ENCODE measurements around the gene COX19. TPM values are rescaled to one million over a fixed set of nuclear protein-coding genes. Genes with fewer than 3 reads are reported as not detected.
"Not testable (repeated sequence)": the region's sequence is repeated elsewhere in the genome, so short reads cannot be mapped to it uniquely, and the experiment has no call there.

The COX19 gene
- polyA plus RNA-seq, 4 donors: 7.2 to 19.3 (median 11.2) TPM

DNA sequence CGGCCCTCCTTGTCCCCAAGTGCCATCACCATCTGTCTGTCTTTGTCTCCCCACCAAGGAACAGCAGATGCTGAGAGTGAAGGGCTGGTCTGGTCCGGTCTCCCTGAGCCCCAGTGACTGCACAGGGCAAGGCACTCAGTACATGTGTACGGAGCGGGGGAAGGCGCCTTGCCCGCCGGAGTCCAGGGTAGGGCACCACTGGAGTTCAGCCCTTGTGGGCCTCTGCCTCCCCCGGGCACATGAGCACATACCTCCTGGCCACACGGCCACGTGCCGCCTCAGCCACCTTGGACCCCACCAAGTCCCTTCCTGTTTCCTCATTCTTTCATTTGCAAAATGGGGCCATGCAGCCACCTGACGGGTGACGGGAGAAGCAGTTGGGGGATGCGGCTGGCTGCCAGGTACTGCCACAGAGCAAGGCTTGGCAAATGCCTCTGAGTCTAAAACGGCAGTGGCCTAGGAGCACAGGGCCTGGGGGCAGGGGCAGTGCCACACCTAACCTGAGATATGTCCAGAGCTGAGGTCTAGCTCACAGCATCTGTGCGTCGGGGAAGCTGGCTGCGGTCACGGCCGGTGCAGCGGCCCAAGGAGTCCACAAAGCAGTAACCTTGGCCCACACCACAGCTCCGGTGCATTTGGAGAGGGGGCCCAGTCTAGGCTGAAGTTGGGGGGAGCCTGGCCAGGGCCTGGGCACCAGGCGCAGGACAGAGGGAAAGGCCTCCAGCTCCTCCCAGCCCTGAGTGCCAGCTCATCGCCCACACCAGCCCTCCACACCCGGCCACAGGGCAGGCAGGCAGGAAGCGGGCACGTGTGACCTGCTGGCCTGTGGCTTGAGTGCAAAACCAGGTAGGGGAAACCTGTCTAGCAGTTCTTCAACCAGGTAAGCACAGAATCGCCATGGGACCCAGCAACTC, 26.1 kb downstream of the COX19 start:
- no peak for DNase-seq (ENCODE audit: low read depth in 4 of 4, low spot score in 3 of 4)

DNA sequence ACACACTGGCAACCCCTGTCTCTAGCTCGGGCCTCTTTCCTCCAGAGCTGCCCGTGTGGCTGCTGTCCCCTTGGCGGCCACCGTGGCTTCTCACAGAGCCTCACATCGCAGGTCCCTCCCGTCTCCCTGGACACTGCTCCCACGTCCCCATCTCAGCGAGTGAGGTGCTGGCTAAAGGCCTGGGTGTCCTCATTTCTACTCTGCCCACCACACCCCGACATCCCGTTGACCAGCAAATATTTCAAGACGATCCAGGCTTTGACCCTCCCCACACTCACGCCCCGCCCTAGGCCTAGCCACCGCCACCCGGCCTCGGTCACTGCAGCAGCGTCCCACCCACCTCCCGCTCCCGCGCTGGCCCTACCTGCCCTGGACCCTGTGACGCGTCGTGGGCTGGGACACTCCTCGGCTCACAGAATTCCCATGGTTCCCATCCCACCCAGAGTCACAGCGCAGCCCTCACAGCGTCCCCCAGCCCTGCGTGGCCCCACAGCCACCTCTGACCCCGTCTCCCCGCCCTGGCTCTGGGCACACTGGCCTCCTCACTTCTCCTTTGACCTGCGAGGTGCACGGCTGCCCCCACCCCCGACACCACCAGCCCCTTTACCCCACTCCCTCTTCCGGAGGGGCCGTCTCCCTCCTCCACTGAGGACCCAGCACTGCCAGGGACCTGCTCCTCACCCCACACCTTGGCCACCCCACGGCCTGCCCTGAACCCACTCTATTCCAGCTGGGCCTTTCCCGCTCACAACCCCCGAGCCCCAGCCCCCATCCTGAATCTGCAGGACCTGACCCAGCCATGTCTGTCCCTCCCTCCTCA, 27.7 kb downstream of the COX19 start:
- no peak for DNase-seq (ENCODE audit: low read depth in 4 of 4, low spot score in 3 of 4)

DNA sequence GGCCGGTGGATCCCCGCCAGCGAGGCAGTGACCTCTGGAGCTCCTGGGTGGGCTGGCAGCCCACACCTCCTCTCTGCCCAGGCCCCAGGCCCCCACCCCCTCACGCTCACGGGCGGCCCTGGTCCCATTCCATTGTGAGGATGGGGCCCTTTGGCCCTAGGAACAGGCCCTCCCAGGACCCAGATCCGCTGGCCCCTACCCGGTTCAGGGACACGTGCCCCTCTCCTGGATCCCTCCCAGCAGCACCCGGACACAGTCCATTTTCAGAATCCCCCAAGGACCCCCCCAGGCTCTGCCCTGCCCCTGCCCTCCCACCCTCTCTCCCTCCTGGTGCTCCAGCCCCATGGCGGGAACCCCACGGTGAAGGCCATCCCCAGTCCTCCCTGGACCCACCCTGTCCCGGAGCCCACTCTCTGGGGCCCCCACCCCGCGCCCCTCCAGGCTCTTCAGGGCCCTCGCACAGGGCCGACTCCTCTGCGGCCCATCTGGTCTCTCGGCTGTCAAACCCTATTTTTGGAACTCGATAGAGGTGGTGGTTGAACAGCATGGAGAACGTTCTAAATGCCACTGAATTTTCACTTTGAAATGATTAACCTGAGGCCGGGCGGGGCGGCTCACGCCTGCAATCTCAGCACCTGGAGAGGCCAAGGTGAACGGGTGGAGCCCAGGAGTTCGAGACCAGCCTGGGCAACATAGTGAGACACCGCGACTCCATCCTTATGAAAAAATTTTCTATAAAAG, 28.9 kb downstream of the COX19 start:
- no peak for DNase-seq (ENCODE audit: low read depth in 4 of 4, low spot score in 3 of 4)

DNA sequence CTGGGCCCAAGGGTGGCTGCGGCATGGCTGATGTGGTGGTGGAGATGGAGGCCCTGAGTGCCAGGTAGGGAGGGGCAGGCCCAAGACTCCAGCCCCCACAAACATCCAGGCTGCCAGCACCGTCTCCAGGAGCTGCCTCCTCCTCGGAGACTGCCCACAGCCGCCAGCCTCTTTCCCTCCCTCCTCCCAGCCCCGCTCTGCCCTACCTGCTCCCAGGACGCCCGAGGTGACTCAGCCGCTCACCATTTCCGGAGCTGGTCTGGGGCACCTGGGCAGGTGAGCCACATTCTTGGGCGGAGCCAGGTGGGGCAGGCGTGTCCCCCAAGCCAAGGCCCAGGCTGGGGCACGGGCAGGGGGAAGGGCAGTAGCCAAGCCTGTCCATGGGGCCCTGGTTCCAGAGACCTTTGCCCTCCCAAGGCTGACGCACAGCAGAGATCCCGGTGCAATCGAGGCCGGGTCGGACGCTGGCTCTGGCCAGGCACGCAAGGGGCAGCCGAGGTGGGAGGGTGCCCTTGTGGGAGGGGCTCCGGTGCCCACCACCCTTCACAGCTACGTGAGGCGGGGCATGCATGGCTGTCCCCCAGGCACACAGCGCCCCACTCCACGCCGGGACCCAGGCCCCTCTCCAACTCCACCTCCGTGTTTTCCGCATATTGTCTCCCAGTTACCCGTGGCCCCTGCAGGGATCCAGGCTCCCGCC, 29.6 kb downstream of the COX19 start:
- DNase-seq (ENCODE audit: low read depth in 4 of 4, low spot score in 3 of 4): peak in 3 of 4 donors; percentile 39 to 59 (median 59)

- DNase-seq (ENCODE audit: low read depth in 4 of 4, low spot score in 3 of 4): peak; percentile 28 to 52 (median 40)
Measured at GRCh38 chr7:945147-945555, 30.2 kb downstream of the COX19 start.

- no peak for DNase-seq (ENCODE audit: low read depth in 4 of 4, low spot score in 3 of 4)
Measured at GRCh38 chr7:944744-945143, 30.6 kb downstream of the COX19 start.

DNA sequence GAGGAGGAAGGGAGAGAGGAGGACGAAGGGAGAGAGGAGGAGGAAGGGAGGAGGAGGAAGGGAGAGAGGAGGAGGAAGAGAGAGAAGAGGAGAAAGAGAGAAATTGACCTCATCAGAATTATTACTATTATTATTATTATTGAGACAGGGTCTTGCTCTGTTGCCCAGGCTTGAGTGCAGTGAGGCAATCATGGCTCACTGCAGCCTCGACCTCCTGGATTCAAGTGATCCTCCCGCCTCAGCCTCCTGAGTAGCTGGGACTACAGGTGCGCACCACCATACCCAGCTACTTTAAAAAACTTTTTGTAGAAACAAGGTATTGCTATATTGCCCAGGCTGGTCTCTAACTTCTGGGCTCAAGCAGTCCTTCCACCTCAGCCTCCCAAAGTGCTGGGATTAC, 31.6 kb downstream of the COX19 start:
- not testable (repeated sequence) for DNase-seq (ENCODE audit: low read depth in 4 of 4, low spot score in 3 of 4)

GRCh38 chr7:940599-941408, 34.5 kb downstream of the COX19 start:
- DNase-seq (ENCODE audit: low read depth in 4 of 4, low spot score in 3 of 4): no peak

DNA sequence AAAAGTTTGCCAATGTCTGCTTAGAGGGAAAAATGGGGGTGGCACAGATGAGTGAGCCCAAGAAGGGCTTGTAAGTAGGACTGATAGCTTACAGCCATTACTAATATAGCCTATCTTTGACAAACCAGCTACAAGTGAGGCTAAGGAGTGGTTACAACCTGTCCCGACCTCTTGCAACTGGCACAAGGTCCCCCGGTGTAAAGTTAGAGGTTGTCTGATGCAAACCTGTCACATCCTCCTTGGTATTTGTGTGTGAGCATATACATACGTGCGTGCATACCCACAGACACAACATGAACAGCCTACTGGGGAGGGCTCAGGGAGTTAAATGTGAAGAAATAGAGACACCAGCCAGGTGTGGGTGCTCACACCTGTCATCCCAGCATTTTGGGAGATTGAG, 35.5 kb downstream of the COX19 start:
- DNase-seq (ENCODE audit: low read depth in 4 of 4, low spot score in 3 of 4): no peak

- DNase-seq (ENCODE audit: low read depth in 4 of 4, low spot score in 3 of 4): no peak
Measured at GRCh38 chr7:938546-939185, 36.7 kb downstream of the COX19 start.

- no peak for DNase-seq (ENCODE audit: low read depth in 4 of 4, low spot score in 3 of 4)
Measured at GRCh38 chr7:937856-938484, 37.4 kb downstream of the COX19 start.

GRCh38 chr7:936386-937054, 38.8 kb downstream of the COX19 start:
- no peak for DNase-seq (ENCODE audit: low read depth in 4 of 4, low spot score in 3 of 4)

GRCh38 chr7:935874-936385, 39.4 kb downstream of the COX19 start:
- no peak for DNase-seq (ENCODE audit: low read depth in 4 of 4, low spot score in 3 of 4)

GRCh38 chr7:935164-935873, 40.0 kb downstream of the COX19 start:
- DNase-seq (ENCODE audit: low read depth in 4 of 4, low spot score in 3 of 4): no peak

DNA sequence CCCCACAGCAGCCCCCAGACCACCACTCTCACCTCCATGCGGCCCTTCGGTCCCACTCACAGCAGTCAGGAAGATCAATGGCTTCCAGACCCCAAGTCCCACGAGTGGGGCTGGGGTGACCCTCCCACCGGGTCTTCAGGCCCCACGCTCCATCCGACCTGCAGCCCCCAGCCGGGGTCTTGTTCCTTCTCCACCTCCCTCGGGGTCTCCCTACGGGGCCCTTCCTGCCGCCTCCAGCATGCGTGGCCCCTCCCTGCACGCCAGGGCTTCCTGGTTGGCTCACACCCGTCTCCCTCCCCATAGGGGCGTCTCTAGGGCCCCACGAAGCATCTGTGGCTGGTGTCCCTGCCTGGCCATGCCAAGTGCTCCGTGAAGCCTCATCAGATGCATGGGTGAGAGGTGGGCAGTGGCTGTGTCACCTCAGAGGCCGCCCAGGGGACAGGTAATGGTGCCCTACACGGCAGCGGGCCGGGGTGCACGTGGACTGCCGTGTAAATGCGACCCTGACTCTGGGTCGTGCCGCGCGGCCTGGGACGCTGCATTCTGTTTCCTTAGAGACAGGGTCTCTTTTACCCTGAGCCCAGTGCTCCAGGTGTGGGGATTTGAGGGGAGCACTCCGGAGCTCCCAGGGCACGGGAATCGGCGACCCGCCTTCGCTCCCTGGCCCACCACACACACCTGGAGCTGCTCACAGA, 40.7 kb downstream of the COX19 start:
- no peak for DNase-seq (ENCODE audit: low read depth in 4 of 4, low spot score in 3 of 4)

DNA sequence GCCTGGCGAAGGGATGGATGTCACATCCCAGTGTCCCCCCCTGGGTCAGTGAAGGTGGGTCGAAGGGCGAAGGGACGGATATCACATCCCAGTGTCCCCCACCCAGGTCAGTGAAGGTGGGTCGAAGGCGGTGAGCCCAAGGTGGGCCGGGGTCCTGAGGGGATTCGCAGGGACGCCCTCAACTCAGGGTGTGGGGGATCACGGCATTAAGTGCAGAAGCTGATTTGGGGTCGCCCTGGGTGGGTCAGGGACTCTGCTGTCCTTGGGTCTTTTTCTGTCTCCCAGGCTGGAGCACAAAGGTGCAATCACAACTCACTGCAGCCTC, 42.7 kb downstream of the COX19 start:
- DNase-seq (ENCODE audit: low read depth in 4 of 4, low spot score in 3 of 4): no peak

Data from left renal pelvis (tissue), 4 donors.